Bronchus fibroblast of lung (primary cell): ENCODE results near the gene UQCRC1. TPM values are rescaled to one million over a fixed set of nuclear protein-coding genes. Genes with fewer than 3 reads are reported as not detected.

Experiments
- total RNA-seq: library from RNA; depleted of rRNA; stranded (reverse); fragments of >200 nt; gene quantifications from 2 replicates; pipeline ENCODE4 v1.2.3, GENCODE V29; 2015

Gene UQCRC1
- total RNA-seq, result 311 and 400 TPM in 2 replicates

GRCh38 chr3:48609088-48610005, at the start of gene UQCRC1:
TSS of gene UQCRC1 (minus strand) at chr3:48609646. CDS start at chr3:48609620, 26 bp downstream.

DNA sequence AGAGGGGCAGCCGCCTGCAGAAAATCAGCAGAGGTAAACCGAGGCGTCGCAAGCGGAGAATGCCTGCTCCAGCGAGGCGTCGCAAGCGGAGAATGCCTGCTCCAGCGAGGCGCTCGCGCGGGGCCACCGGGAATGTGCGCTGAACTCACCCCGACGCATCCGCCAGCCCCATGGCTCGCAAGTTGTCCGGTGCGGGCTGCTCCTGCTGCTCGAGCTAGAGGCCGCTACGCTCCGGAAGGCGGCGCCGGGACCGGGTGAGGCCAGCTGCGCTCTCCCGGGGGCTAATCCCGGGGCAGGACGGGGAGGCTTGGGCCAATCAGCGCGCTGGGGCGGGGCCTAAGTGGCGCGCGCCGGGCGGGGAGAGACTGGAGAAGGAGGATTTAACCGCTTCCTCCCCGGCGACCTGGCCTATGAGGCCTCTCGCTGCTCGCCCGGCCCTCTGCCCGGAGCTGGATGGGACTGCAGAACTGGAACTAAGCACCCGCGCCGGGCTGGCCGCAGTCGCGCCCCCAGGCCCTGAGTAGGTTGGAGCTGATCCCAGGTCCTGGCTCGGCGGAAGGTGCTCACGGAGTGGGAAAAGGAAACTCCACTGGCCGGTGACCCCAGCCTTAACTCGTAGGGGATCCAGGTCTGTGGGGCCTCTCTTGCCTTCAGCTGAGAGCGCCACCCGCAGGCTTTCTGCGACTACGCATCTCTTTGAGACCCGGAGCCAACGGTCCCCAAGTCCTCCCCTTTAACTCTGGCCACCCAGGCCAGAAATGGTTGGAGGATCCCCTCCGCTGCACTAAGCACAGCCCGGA, 26.0 kb upstream of the UQCRC1 start, which contains the start of gene SLC26A6:
SLC26A6 (minus strand) TSS at position 240 of the 800 bp plus-strand sequence; CDS start at position 172, 68 bp downstream.

GRCh38 chr3:48621461-48621869, 12.0 kb upstream of the UQCRC1 start, which contains the start of gene TMEM89:
TSS of gene TMEM89 (minus strand) at chr3:48621769. CDS start at chr3:48621756, 13 bp downstream.

DNA sequence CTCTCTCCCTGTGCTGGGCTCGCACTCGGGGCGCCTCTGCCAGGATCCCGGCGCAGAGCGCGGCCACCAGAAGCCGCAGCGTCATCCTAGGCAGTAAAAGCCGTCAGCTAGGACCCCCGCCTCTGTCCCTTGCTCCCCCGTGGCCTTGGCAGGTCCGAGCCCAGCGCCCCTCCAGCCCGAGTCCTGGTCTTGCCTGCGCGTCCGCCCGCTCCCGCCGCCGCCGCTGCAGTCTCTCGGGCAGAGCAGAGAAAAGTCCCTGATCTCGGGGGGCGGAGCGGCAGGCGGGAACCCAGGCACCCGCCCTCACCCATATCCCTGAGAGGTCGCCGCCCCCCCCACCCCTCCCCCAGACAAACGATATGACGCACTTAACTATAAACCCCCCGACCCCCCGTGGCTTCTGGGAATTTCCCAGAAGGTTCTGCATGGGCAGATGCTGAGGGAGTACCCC, 14.3 kb downstream of the UQCRC1 start, which contains the start of gene COL7A1:
COL7A1 (minus strand) TSS at position 255 of the 451 bp plus-strand sequence; CDS start at position 85, 170 bp downstream.

GRCh38 chr3:48563382-48563918, 46.0 kb downstream of the UQCRC1 start, which contains the start of gene UCN2:
TSS of gene UCN2 (minus strand) at chr3:48563781. CDS start at chr3:48563124, 657 bp downstream.

DNA sequence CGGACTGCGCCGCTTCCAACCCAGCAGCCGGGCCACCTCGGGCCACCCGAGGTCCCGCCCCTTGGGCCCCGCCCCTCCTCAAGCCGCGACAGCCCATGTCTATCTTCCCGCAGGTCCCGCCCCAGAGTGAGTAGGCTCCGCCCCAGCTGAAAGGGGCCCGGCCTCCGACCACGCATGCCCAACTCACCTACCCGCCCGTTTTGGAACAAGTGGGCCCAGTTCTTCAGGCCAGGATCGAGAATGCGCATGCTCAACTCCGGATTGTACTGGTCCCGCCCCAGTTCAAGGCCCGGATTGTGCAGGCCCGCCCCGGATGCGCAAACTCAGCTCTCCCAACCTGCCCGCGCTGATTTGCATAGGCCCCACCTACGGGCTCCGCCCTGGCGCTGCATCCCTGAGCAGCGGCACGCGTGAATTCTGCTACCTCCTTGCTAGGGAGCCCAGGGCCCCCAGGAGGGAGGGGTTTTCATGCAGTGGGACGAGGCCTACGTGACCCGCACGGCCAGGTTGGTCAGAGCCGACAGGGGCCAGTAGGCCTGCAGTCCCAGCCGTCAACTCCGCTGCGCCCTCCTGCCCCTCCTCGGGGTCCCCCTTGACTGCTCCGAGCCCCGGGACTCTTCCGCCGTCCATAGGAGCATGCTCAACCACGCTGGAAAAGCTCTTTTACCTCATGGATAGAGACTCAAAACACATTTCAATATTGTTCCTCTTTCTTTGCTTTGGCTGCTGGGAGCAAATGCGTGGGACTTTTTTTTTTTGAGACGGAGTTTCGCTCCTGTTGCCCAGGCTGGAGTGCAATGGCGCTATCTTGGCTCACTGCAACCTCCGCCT, 52.4 kb downstream of the UQCRC1 start, which contains the start of gene PFKFB4:
PFKFB4 (minus strand) TSS at position 8 of the 831 bp plus-strand sequence. CDS start 26 bp downstream, outside the sequence.

Other genes starting within 250 kb of the UQCRC1 start
- not detected in 2 replicates for gene FBXW12, start 237.4 kb downstream of the UQCRC1 start, total RNA-seq
- gene PLXNB1, start 179.6 kb downstream of the UQCRC1 start, total RNA-seq, result 23.3 and 32.1 TPM in 2 replicates
- gene CCDC51, start 169.5 kb downstream of the UQCRC1 start, total RNA-seq, result 17.0 and 18.9 TPM in 2 replicates
- gene TMA7, start 169.4 kb downstream of the UQCRC1 start, total RNA-seq, result 317 and 443 TPM in 2 replicates
- 8.1 and 9.4 TPM in 2 replicates for gene ATRIP, start 162.9 kb downstream of the UQCRC1 start, total RNA-seq
- 157 and 171 TPM in 2 replicates for gene SHISA5, start 105.5 kb downstream of the UQCRC1 start, total RNA-seq
- gene PFKFB4, start 52.8 kb downstream of the UQCRC1 start, total RNA-seq, result 8.9 and 12.3 TPM in 2 replicates
- 1.7 and 1.9 TPM in 2 replicates for gene UCN2, start 45.9 kb downstream of the UQCRC1 start, total RNA-seq
- 22.1 and 29.3 TPM in 2 replicates for gene COL7A1, start 14.3 kb downstream of the UQCRC1 start, total RNA-seq
- gene TMEM89, start 12.1 kb upstream of the UQCRC1 start, total RNA-seq, result not detected in 2 replicates
- gene SLC26A6, start 25.8 kb upstream of the UQCRC1 start, total RNA-seq, result 27.2 and 35.1 TPM in 2 replicates
- gene CELSR3, start 53.2 kb upstream of the UQCRC1 start, total RNA-seq, result 1.3 and 2.7 TPM in 2 replicates
- gene NCKIPSD, start 76.3 kb upstream of the UQCRC1 start, total RNA-seq, result 19.8 and 25.9 TPM in 2 replicates
- 70.3 and 83.2 TPM in 2 replicates for gene IP6K2, start 107.6 kb upstream of the UQCRC1 start, total RNA-seq
- 18.7 and 20.1 TPM in 2 replicates for gene PRKAR2A, start 238.2 kb upstream of the UQCRC1 start, total RNA-seq